Activated gamma-delta T cell treated with anti-CD3 and anti-CD28 coated beads, Interleukin-2, amount 50 U/mL, for 16 hours (primary cell): ENCODE results near the gene ZNFX1.
"Not testable (repeated sequence)": the region's sequence is repeated elsewhere in the genome, so short reads cannot be mapped to it uniquely, and the experiment has no call there.

Experiments
- DNase-seq: peaks from one replicate; pipeline ENCODE4 v3.0.0-alpha.2; 2020; ENCODE audit warnings: low read depth

Gene ZNFX1

GRCh38 chr20:49210101-49210756 is 67.6 kb downstream of the ZNFX1 start:
- DNase-seq: no peak

DNA sequence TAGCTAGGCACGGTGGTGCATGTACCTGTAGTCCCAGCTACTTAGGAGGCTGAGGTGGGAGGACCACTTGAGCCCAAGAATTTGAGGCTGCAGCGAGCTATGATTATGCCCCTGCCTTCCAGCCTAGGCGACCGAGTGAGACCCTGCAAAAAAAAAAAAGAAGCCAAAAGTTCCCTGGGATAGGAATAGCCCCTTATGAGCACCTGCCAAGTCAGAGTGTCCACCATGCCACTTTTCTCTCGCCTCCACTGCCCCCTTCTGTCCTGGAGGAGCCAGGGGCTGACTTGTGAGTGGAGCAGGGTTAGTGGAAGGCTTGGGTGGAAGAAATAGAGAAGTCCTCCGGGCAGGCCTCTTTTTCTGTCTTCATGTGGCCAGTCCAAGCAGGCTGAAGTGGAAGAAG is 70.8 kb downstream of the ZNFX1 start:
- no peak for DNase-seq

GRCh38 chr20:49203746-49204145 is 74.1 kb downstream of the ZNFX1 start:
- DNase-seq: no peak

- DNase-seq: no peak
These were observed 74.8 kb downstream of the ZNFX1 start for GRCh38 chr20:49203011-49203410.

DNA sequence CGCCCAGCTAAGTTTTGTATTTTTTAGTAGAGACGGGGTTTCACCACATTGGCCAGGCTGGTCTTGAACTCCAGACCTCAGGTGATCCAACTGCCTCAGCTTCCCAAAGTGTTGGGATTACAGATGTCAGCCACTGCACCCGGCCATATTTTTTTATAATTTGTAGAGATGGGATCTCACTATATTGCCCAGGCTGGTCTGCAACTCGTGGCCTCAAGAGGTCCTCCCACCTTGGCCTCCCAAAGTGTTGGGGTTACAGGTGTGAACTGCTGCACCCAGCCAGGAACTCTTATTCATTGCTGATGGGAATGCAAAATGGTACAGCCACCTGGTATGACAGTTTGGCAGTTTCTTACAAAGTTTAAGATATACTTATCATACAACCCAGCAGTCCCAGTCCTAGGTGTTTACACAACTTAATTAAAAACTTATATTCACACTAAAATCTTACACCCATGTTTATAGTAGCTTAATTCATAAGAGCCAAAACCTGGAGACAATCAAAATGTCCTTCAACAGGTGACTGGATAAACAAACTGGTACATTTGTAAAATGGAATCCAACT is 78.0 kb downstream of the ZNFX1 start:
- no peak for DNase-seq

- not testable (repeated sequence) for DNase-seq
These were observed 84.8 kb downstream of the ZNFX1 start for GRCh38 chr20:49192944-49193518.
